OCI-LY3 (cell line): Measurements from ENCODE around the gene KRT15.

Source experiments
- H2AFZ ChIP-seq: fragments of 200-600, 300-600 bp; shearing (Covaris generic); 2 replicates; pipeline ENCODE4 v1.6.0; 2014; ENCODE audit warnings: antibody characterized with exemption, low read depth, low read length
- H3K27ac ChIP-seq: fragments of 200-600, 300-600 bp; sonication (generic); 2 replicates; pipeline ENCODE4 v1.5.1; 2014; ENCODE audit warnings: mild to moderate bottlenecking, low read length, moderate library complexity, mixed read lengths
- H3K27me3 ChIP-seq: fragments of 200-600, 300-600 bp; sonication (generic); 2 replicates; pipeline ENCODE4 v1.6.1; 2014; ENCODE audit warnings: low read depth, low read length, mixed read lengths
- H3K36me3 ChIP-seq: fragments of 200-600, 300-600 bp; sonication (generic); replicated peaks from 2 replicates; pipeline ENCODE3; 2014; ENCODE audit warnings: low read depth, low read length, mixed read lengths
- H3K4me1 ChIP-seq: fragments of 300-600, 200-600 bp; sonication (generic); 2 replicates; pipeline ENCODE4 v1.6.1; 2014; ENCODE audit warnings: low read length, mixed read lengths
- H3K4me2 ChIP-seq: fragments of 200-600, 300-600 bp; sonication (generic); 2 replicates; pipeline ENCODE4 v1.6.1; 2014; ENCODE audit warnings: low read length, mixed read lengths
- H3K4me3 ChIP-seq: fragments of 300-600, 200-600 bp; sonication (generic); 2 replicates; pipeline ENCODE4 v1.5.1; 2014; ENCODE audit warnings: antibody characterized with exemption, mild to moderate bottlenecking, low read length, moderate library complexity
- H3K79me2 ChIP-seq: fragments of 300-600, 200-600 bp; shearing (Covaris generic); 2 replicates; pipeline ENCODE4 v1.6.1; 2014; ENCODE audit warnings: mild to moderate bottlenecking, low read length, mixed read lengths
- H3K9ac ChIP-seq: fragments of 300-600, 200-600 bp; shearing (Covaris generic); 2 replicates; pipeline ENCODE4 v1.6.0; 2014; ENCODE audit warnings: mild to moderate bottlenecking, low read length, moderate library complexity
- H3K9me3 ChIP-seq: fragments of 200-600, 300-600 bp; shearing (Covaris generic); 2 replicates; pipeline ENCODE4 v1.6.1; 2014; ENCODE audit warnings: low read length, mixed read lengths; ENCODE audit not compliant: insufficient read depth
- H4K20me1 ChIP-seq: fragments of 200-600, 300-600 bp; sonication (generic); 2 replicates; pipeline ENCODE4 v1.6.1; 2016; ENCODE audit warnings: low read length, mixed read lengths; ENCODE audit not compliant: insufficient read depth
- CTCF ChIP-seq: fragments of 200-600, 300-600 bp; sonication (generic); IDR thresholded peaks from 2 replicates; pipeline ENCODE4 v1.5.1; 2014; ENCODE audit warnings: antibody characterized with exemption, low read length, low read depth
- EZH2phosphoT487 ChIP-seq: fragments of 200-600 bp; shearing (Covaris generic); IDR thresholded peaks from 2 replicates; pipeline ENCODE4 v1.6.1; 2018; ENCODE audit warnings: antibody characterized with exemption, mixed run types, low read depth

Gene KRT15

GRCh38 chr17:41555105-41555887, 36.6 kb upstream of the KRT15 start:
- Histone ChIP-seq H3K4me2 (no peak overlapping the region), H3K4me3 (no peak overlapping the region), H3K36me3 (no peaks in the 10 kb centered on the region), H3K4me1 (no peaks in the 10 kb centered on the region), H3K9me3 (no peaks in the 10 kb centered on the region), H3K27ac (no peak overlapping the region), H3K27me3 (peaks cover 45% of the 10 kb centered on the region), H3K79me2 (no peaks in the 10 kb centered on the region), H4K20me1 (no peaks in the 10 kb centered on the region), H2AFZ (no peak overlapping the region), H3K9ac (no peak overlapping the region)
- no peak for TF ChIP-seq CTCF
- TF ChIP-seq EZH2phosphoT487: no peak

- Histone ChIP-seq H3K4me3 (no peak overlapping the region), H2AFZ (no peak overlapping the region), H3K4me2 (no peak overlapping the region), H4K20me1 (no peaks in the 10 kb centered on the region), H3K36me3 (no peaks in the 10 kb centered on the region), H3K79me2 (no peaks in the 10 kb centered on the region), H3K9ac (no peak overlapping the region), H3K27ac (no peak overlapping the region), H3K27me3 (peaks cover 36% of the 10 kb centered on the region), H3K4me1 (peaks cover under 1% of the 10 kb centered on the region), H3K9me3 (no peaks in the 10 kb centered on the region)
- TF ChIP-seq CTCF (no peak), EZH2phosphoT487 (no peak)
Measured at GRCh38 chr17:41553987-41554680, 35.4 kb upstream of the KRT15 start.

- H3K4me3 ChIP-seq: no peak overlapping the region
- no peaks in the 10 kb centered on the region for H4K20me1 ChIP-seq
- no peak overlapping the region for H3K27ac ChIP-seq
- H3K27me3 ChIP-seq: peaks cover 29% of the 10 kb centered on the region
- peaks cover 7% of the 10 kb centered on the region for H3K4me1 ChIP-seq
- H3K79me2 ChIP-seq: no peaks in the 10 kb centered on the region
- H3K9ac ChIP-seq: no peak overlapping the region
- H3K9me3 ChIP-seq: no peaks in the 10 kb centered on the region
- H3K4me2 ChIP-seq: no peak overlapping the region
- H3K36me3 ChIP-seq: no peaks in the 10 kb centered on the region
- no peak for TF ChIP-seq CTCF
- no peak for TF ChIP-seq EZH2phosphoT487
- no peak overlapping the region for H2AFZ ChIP-seq
Measured at GRCh38 chr17:41553176-41553575, 34.5 kb upstream of the KRT15 start.

- H3K4me2 ChIP-seq: no peak overlapping the region
- no peak for TF ChIP-seq CTCF
- TF ChIP-seq EZH2phosphoT487: no peak
- H3K9me3 ChIP-seq: no peaks in the 10 kb centered on the region
- H3K27me3 ChIP-seq: peaks cover 22% of the 10 kb centered on the region
- H3K79me2 ChIP-seq: no peaks in the 10 kb centered on the region
- H2AFZ ChIP-seq: no peak overlapping the region
- no peaks in the 10 kb centered on the region for H4K20me1 ChIP-seq
- no peak overlapping the region for H3K4me3 ChIP-seq
- no peaks in the 10 kb centered on the region for H3K36me3 ChIP-seq
- peaks cover 7% of the 10 kb centered on the region for H3K4me1 ChIP-seq
- H3K27ac ChIP-seq: no peak overlapping the region
- H3K9ac ChIP-seq: no peak overlapping the region
Measured at GRCh38 chr17:41552455-41552854, 33.8 kb upstream of the KRT15 start.
